HG02798 (cell line): Measurements from ENCODE around the gene TFEC.

Source experiments
- ATAC-seq: cut with Tn5 transposase; IDR thresholded peaks from one replicate; pipeline ENCODE4 v1.9.1; 2021; ENCODE audit warnings: mild to moderate bottlenecking; ENCODE audit not compliant: unreplicated experiment, poor library complexity

The TFEC gene

DNA sequence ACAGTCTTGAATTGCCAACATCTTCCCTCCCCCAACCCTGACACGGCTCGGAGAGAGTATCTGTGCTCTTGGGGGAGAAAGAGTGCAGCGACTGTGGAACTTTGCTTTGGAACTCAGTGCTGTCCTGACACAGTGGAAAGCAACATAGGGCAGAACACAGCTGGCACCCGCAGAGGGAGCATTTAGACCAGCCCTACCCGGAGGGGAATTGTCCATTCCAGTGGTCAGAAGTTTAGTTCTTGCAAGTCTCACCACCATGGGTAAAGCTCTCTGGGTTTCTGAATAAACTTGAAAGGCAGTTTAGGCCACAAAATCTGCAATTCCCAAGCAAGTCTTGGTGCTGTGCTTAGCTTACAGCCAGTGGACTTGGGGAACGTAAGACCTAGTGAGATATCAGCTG is 34.9 kb downstream of the TFEC start:
- no peak for ATAC-seq

GRCh38 chr7:115988401-115988800 is 42.2 kb downstream of the TFEC start:
- ATAC-seq, result no peak

GRCh38 chr7:115987486-115987885 is 43.1 kb downstream of the TFEC start:
- no peak for ATAC-seq

DNA sequence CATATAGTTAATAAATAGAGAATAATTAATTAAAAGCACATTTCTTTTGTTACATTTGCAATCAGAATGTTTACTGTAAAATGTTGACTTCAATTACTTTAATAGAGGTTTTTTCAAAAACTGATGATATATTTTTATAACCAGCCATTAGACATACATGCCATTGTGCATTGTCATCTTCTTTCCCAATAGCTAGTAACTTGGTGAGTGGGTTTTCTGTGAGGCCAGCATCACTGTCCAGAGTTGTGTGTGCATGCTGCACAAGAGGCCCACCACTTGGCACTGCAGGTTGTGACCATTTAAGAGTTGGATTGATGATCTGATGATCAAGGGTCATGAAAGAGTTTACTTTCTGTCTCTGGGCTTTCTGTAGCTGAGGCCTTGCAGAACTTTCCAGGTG is 46.5 kb downstream of the TFEC start:
- no peak for ATAC-seq

- ATAC-seq, result no peak
These were observed 50.4 kb downstream of the TFEC start for GRCh38 chr7:115980159-115980558.

DNA sequence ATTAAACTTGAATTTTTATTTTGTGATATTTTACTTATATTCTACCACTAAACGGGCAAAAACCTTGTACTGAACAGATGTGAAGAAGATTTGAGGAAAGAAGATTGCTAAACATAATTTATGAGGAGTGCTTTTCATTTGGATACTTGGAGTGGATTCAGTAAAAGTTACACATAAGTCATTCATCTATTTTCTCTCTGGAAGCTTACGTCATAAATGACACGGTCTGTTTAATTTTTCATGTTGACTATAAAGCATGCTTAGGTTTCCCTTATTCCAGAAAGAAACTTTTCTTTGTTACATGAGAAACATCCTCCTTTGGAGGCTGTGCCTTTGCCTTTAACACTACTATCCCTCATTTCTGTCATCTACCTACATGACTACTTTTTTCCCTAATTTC is 53.9 kb downstream of the TFEC start:
- ATAC-seq, result no peak

DNA sequence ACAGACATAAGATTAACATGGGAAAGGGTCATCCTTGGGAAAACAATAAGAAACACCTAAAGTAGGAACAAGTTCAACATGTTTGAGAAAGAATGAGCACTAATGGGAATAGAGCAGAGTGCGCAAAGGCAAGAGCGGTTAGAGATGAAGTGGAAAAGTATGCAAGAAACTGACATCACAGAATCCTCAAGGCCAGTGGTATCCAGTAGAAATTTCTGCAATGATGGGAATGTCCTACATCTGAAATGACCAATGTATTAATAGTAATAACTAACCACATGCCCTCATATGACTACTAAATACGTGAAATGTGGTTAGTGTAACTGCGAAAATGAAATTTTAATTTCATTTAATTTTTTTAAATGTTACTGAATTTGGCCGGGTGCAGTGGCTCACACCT is 54.8 kb downstream of the TFEC start:
- no peak for ATAC-seq

DNA sequence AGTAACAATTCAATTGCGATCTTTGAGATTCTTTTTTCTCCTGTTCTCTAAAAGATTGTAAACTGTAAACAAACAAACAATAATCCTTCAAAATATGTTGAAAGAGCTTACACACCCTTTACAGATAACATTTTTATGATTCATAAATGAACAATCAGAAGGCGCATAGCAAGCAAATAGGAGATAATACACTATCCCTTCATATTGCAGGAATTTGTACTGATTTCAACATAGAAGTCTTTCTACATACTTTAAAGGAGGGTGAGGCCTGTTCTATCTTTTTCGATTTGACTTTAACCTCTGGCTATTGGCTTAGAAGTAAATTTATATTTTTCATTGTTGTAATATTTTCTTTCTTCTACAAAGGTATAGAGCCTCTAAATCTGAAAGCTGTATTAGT is 57.2 kb downstream of the TFEC start:
- ATAC-seq, result no peak

DNA sequence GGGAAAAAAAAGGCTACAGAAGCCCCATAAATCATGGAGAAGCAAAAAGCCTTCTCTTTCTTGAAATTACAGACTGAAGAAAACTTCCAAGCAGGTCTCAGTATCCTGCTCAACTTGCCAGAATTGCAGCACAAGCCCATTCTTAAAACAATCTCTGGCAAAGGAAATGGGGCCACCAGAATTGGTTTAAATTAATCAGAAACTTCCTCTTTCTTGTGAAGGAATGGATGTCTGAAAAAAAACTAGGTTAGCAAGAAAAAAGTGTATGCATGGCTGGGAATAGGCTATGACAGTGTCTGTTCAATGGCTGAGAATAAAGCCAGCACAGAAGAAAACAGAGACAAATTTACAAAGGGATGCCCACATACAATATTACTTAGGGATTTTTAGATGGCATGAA is 59.1 kb downstream of the TFEC start:
- no peak for ATAC-seq

DNA sequence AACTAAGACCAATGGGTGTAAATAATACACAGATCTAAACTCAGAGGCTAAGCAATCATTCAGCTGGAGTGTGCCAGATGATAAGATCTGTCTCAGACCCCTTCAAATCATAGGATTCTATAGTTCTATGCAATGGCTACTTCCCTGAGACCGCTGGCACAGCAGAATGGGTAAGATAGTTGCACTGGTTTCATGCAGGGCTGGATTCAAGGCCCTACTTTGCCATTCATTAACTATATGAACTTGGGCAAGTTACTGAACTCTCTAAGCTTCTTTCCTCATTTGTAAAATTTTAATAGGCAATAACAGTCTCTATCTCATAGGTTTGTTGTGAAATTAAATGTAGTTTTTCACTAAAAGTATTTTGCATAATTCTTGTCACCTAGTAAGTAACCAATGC is 62.0 kb downstream of the TFEC start:
- ATAC-seq, result no peak

- no peak for ATAC-seq
These were observed 62.4 kb downstream of the TFEC start for GRCh38 chr7:115968171-115968570.

DNA sequence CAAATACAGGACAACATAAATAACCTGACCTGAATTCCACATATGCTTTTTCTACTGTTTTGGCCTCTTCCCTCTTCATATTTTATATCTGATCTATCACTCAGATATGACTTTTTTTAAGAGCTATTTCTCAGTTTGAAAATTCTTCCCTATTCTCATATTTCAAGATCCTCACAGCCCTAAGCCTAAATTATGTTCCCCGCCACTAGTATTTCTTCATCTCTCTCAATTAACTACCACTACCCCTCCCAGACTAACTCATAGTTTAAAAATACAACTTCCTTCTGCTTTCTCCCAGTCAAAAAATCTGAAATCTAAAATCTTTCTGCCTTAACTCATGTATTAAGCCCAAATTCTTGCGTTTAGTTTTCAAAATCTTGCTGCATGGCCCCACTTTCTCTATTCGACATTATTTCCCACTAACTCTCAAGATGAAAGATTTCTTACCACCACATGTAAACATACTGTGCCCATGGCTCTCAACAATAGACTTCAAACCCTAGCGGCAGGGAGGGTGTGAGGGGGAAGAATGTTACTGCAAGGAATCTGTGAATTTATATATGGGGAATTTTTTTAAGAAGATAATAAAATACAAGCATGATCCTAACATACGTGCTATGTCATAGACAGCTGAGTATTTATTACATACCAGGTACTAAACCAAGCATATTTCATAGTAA is 64.6 kb downstream of the TFEC start:
- ATAC-seq, result no peak

DNA sequence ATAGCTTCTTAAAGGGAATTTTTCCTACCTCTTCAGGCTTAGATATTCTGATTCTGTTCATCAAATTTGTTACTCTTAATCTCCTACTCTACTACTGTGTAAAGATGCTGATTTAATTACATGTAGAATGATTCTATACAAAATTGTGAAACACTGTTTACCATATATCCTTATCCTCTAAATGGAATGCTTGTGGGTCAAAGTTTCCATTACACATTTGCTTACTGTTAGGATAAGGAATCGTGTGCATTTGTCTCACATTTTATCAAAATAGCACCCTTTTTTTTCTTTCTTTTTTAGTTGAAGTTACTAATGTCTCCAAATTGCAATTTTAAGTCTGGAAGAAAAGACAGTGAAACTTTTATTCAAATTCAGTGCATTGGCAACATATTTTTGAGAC is 65.3 kb downstream of the TFEC start:
- ATAC-seq, result no peak

- ATAC-seq, result no peak
These were observed 65.8 kb downstream of the TFEC start for GRCh38 chr7:115964799-115965198.

GRCh38 chr7:115962340-115962739 is 68.2 kb downstream of the TFEC start:
- ATAC-seq, result no peak

GRCh38 chr7:115953592-115954255 is 76.8 kb downstream of the TFEC start:
- no peak for ATAC-seq

DNA sequence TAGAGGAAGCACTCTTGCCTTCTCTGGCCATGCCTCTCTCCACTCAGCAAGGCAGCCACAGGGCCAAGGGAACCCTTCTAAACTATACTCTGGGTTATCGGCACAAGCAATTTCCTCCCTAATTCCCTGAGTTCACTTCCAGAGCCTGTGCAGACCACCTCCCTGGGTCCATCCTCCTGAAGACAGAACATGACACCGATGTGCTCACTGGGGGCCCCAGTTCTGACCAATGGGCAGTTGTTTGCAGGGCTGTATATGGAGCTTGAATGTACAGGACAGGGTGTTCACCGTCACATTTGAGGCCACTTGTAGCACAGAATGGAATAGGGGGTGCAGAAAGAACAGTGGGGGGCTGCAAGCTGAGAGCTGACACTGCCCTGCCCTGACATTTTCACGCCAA is 77.7 kb downstream of the TFEC start:
- ATAC-seq, result no peak

GRCh38 chr7:115951547-115951946 is 79.0 kb downstream of the TFEC start:
- no peak for ATAC-seq

- ATAC-seq, result no peak
These were observed 88.8 kb downstream of the TFEC start for GRCh38 chr7:115941703-115942268.

- no peak for ATAC-seq
These were observed 90.0 kb downstream of the TFEC start for GRCh38 chr7:115940460-115941060.

DNA sequence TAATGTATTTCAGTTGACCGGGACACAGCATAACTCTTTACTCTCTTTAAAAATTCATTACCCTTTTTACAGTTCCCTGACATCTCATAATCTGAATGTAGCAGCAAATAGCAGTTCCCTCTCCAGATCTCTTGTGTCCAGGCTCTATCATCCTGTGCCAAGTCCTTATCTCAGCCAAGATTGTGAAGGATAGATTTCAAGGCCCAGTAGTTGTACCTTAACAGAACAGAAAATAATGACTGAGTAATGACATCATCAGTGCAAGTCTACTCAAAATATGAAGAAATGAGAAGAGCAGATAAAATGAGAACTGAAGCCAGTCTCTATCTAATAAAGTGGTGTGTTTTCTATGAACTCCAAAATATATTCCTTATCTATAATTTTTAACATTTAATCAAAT is 92.6 kb downstream of the TFEC start:
- no peak for ATAC-seq

DNA sequence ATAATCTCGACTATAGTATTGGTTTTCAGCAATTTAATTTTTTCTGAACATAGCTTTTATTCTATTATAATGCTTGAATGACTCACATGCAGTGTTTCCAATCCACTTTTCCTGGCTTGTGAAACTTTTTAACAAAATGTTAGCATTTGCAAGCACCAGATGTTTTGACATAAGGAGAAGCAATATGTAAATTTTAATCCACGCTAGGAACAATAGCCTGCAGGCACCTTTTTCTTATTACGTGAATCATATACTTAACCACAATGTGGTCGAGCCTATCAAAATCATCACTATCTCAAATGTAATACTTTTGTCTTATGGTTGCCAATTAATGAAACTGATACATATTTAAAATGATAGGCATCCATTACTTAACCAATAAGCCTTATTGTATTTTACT is 97.1 kb downstream of the TFEC start:
- no peak for ATAC-seq
